Spleen (tissue), 11 donors: ENCODE measurements around the gene CEACAM18. TPM values are rescaled to one million over a fixed set of nuclear protein-coding genes. Genes with fewer than 3 reads are reported as not detected.

Experiments used
- DNase-seq: peaks from one replicate; pipeline ENCODE4 v3.0.0-alpha.2; 2020
- H3K27ac ChIP-seq, 8 donors: fragments of 200-600 bp; sonication (generic) in 7 of 8; 1 replicate in 4 of 8; 2 replicates in 4 of 8; pipeline versions ENCODE4 v1.5.0 to v1.8.0; 2016 to 2021; ENCODE audit warnings: inconsistent platforms in 4 of 8, mild to moderate bottlenecking in 4 of 8, moderate library complexity in 1 of 8
- H3K27me3 ChIP-seq, 7 donors: fragments of 200-600 bp; sonication (generic) in 6 of 7; replicated peaks in 1 of 7; 1 replicate in 4 of 7; 2 replicates in 3 of 7; pipeline versions ENCODE4 v1.5.0 to v1.8.0; 2016 to 2021; ENCODE audit warnings: inconsistent platforms in 3 of 7, mild to moderate bottlenecking in 1 of 7
- H3K36me3 ChIP-seq, 6 donors: fragments of 200-600 bp; sonication (generic) in 5 of 6; 1 replicate in 4 of 6; 2 replicates in 2 of 6; pipeline versions ENCODE4 v1.5.0 to v1.8.0; 2016 to 2021; ENCODE audit warnings: inconsistent platforms in 2 of 6
- H3K4me1 ChIP-seq, 6 donors: fragments of 200-600 bp; sonication (generic) in 5 of 6; 1 replicate in 3 of 6; 2 replicates in 3 of 6; pipeline versions ENCODE4 v1.5.0 to v1.8.0; 2016 to 2021; ENCODE audit warnings: inconsistent platforms in 3 of 6
- H3K4me3 ChIP-seq, 8 donors: fragments of 200-600 bp; sonication (generic) in 7 of 8; 1 replicate in 4 of 8; 2 replicates in 4 of 8; pipeline versions ENCODE4 v1.5.0 to v1.8.0; 2016 to 2021; ENCODE audit warnings: inconsistent platforms in 4 of 8, mild to moderate bottlenecking in 4 of 8, moderate library complexity in 2 of 8
- H3K9me3 ChIP-seq, 8 donors: fragments of 200-600 bp; sonication (generic) in 7 of 8; 1 replicate in 4 of 8; 2 replicates in 4 of 8; pipeline versions ENCODE4 v1.5.0 to v1.8.0; 2016 to 2021; ENCODE audit warnings: inconsistent platforms in 4 of 8
- POLR2A ChIP-seq, 3 donors: fragments of 450-650 bp; IDR thresholded peaks; one replicate each; pipeline ENCODE4 v1.5.1; 2017; ENCODE audit warnings: antibody characterized with exemption in 3 of 3, mild to moderate bottlenecking in 1 of 3
- POLR2AphosphoS5 ChIP-seq, 3 donors: sonication (generic); formaldehyde crosslinking; IDR thresholded peaks; one replicate each; pipeline ENCODE4 v1.5.1; 2017; ENCODE audit warnings: antibody characterized with exemption in 3 of 3
- WGBS, 5 donors: extraction: QIAGEN DNeasy Blood & Tissue Kit in 3 of 5; methylation state at CpG; one replicate each; pipeline versions ENCODE4 v1.1.5 to v1.1.7; 2013 to 2018; 5-methylcytosine and 5-hydroxymethylcytosine counted together
- intact Hi-C: fragments of 100-400 bp; cut with DNase I; formaldehyde crosslinking; loops from one replicate; pipeline ENCODE4 v1.15.0; 2023; ENCODE audit warnings: low total_unique reads
- polyA plus RNA-seq, 3 donors: library from polyadenylated mRNA; stranded (reverse); fragments of 200-250 nt; gene quantifications; one replicate each; pipeline ENCODE4 v1.2.1, GENCODE V29; 2013
- total RNA-seq, 7 donors: library from RNA; depleted of rRNA in 3 of 7; stranded (reverse); fragments of >200 nt in 3 of 7; fragmentation: NEBNext Ultra II Directional in 4 of 7; extraction: Animal tissue kit (Norgen Biotek cat#: 25700) in 4 of 7; gene quantifications; one replicate each; pipeline versions ENCODE4 v1.1.0 to v1.2.1, GENCODE V29; 2016 to 2021
- TF ChIP-seq, protein P1 (sequence below), 11 experiments: fragments of 200-600 bp in 7 of 11; fragments of 450-650 bp in 4 of 11; sonication (generic) in 4 of 11; IDR thresholded peaks in 8 of 11; conservative IDR thresholded peaks in 3 of 11; 1 replicate in 7 of 11; 2 replicates in 4 of 11; pipeline versions ENCODE4 v1.4.0 to v1.8.0; 2016 to 2021; ENCODE audit warnings: antibody characterized with exemption in 11 of 11, inconsistent platforms in 4 of 11, mild to moderate bottlenecking in 1 of 11
- donor health status: healthy with polysubstance abuse.
- donor health status: DM: no; HTN: no; CAD: no; lungs with moderate emphysema.
- donor health status: DM: no; HTN: no; CAD: no.
- donor health status: Bipolar disorder and iron deficiency.
- donor health status: healthy.
- donor health status: DM: no; HTN: no; CAD: no.
- donor health status: DM: yes; HTN: yes; CAD: no.

The CEACAM18 gene
- total and polyA plus RNA-seq, 10 donors: not detected

- H3K4me1 ChIP-seq: peaks cover 0 to 40% (median 14%) of the 10 kb centered on the region in 6 donors
- H3K27me3 ChIP-seq: peaks cover 0 to 76% (median 18%) of the 10 kb centered on the region in 7 donors
- DNase-seq: peak; percentile 31
- H3K27ac ChIP-seq: no peak overlapping the region
- intact Hi-C loops: no loop called here
- H3K4me3 ChIP-seq: no peak overlapping the region
- no peak for TF ChIP-seq POLR2A (IDR thresholded peaks at IDR 0.05)
- TF ChIP-seq POLR2AphosphoS5 (IDR thresholded peaks at IDR 0.05): no peak
- TF ChIP-seq, protein P1, sequence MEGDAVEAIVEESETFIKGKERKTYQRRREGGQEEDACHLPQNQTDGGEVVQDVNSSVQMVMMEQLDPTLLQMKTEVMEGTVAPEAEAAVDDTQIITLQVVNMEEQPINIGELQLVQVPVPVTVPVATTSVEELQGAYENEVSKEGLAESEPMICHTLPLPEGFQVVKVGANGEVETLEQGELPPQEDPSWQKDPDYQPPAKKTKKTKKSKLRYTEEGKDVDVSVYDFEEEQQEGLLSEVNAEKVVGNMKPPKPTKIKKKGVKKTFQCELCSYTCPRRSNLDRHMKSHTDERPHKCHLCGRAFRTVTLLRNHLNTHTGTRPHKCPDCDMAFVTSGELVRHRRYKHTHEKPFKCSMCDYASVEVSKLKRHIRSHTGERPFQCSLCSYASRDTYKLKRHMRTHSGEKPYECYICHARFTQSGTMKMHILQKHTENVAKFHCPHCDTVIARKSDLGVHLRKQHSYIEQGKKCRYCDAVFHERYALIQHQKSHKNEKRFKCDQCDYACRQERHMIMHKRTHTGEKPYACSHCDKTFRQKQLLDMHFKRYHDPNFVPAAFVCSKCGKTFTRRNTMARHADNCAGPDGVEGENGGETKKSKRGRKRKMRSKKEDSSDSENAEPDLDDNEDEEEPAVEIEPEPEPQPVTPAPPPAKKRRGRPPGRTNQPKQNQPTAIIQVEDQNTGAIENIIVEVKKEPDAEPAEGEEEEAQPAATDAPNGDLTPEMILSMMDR (IDR thresholded peaks at IDR 0.05 in 8 of 11, conservative IDR thresholded peaks at IDR 0.05 in 3 of 11): no peak
- no peaks in the 10 kb centered on the region for H3K9me3 ChIP-seq
- no peaks in the 10 kb centered on the region for H3K36me3 ChIP-seq
- WGBS, 5 donors: 73 to 82% (median 80%) methylated on average over 14 of the region's 14 CpGs
These were observed 19.3 kb upstream of the CEACAM18 start for GRCh38 chr19:51458899-51459505.

DNA sequence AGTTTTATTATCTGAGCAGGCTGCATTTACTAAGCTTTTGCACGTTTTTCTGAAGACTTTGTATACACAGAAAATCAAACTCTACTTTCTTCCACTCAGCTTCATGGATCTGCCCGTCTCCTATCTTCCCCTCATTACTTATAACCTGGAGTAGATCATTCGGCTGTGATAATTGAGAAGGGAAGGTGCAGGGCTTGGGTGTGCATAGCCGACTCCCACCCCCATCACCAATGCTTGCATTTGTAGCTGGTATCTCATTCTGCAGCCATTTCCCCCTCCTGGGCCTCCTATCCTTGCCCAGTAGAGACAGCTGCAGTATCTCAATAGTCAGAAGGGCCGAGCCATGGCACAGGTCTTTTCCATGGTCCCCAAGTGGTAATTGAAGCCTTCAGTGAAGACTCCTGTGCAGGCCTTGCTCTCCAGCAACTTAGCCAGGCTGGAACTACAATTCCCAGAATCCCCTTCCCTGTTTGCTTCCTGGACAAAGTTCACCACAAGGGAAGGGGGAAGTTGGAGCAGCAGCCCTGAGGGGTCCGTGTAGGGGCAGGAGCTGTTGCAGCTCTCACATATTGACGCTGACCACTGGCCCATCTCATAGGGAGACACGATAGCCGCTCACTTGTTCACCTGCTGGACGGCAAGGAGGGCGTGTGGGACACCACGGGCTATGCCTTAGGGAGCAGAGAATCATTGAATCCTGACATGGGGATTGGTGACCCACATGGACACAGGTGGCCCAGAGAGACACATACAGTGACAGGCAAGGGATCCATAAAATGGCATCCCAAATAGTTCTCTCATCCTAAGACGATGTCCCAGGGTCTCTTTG, 18.0 kb upstream of the CEACAM18 start:
- WGBS, 5 donors: 60 to 68% (median 63%) methylated on average over 13 of the region's 13 CpGs
- H3K4me3 ChIP-seq: peak overlapping the region in 1 of 8 donors; percentile 29

DNA sequence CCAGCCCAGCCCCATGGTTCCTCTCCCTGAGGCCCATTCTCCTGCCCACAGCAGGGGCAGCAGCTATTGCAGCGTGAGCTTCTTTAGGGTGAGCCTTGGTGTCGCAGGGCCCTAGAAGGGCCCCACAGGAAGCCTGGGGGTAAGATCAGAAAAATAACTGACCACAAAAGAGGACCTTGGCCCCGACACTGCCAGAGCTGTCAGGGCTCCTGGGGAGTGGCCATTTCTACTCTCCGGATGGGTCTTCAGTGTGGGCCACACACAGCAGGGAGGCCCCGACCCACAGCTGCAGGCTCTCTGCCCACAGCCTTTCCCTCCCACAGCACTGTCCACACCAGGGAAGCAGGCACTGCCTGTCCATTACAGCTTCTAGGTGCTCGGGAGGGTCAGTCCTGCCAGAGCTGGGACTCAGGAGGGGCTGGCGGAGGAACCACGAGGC, 16.6 kb upstream of the CEACAM18 start:
- TF ChIP-seq POLR2AphosphoS5 (IDR thresholded peaks at IDR 0.05) (peak in 1 of 3 donors; percentile 25), POLR2A (IDR thresholded peaks at IDR 0.05) (no peak)
- TF ChIP-seq, protein P1 (IDR thresholded peaks at IDR 0.05 in 8 of 11, conservative IDR thresholded peaks at IDR 0.05 in 3 of 11): no peak
- no peaks in the 10 kb centered on the region for H3K9me3 ChIP-seq
- H3K27ac ChIP-seq: peak overlapping the region in 5 of 8 donors; percentile 1 to 66 (median 53)
- intact Hi-C loops: no loop called here
- peaks cover 0 to 83% (median 19%) of the 10 kb centered on the region in 7 donors for H3K27me3 ChIP-seq
- DNase-seq: peak; percentile 79
- peaks cover 0 to 45% (median 14%) of the 10 kb centered on the region in 6 donors for H3K4me1 ChIP-seq
- no peak overlapping the region for H3K4me3 ChIP-seq
- H3K36me3 ChIP-seq: no peaks in the 10 kb centered on the region
- WGBS, 5 donors: 37 to 67% (median 51%) methylated on average over 4 to 8 of the region's 8 CpGs

More for the DNA sequence above, 18.0 kb upstream of the CEACAM18 start:
- peaks cover 0 to 40% (median 14%) of the 10 kb centered on the region in 6 donors for H3K4me1 ChIP-seq
- no peaks in the 10 kb centered on the region for H3K9me3 ChIP-seq
- H3K27ac ChIP-seq: peak overlapping the region in 2 of 8 donors; percentile 28 to 66
- peaks cover 0 to 81% (median 19%) of the 10 kb centered on the region in 7 donors for H3K27me3 ChIP-seq
- no peaks in the 10 kb centered on the region for H3K36me3 ChIP-seq
- peak; percentile 61 for DNase-seq
- intact Hi-C loops: no loop called here
- TF ChIP-seq, protein P1 (IDR thresholded peaks at IDR 0.05 in 8 of 11, conservative IDR thresholded peaks at IDR 0.05 in 3 of 11): no peak
- peak in 2 of 3 donors; percentile 57 to 58 for TF ChIP-seq POLR2AphosphoS5 (IDR thresholded peaks at IDR 0.05)

GRCh38 chr19:51462276-51462675, 16.1 kb upstream of the CEACAM18 start:
- WGBS, 5 donors: 75 to 85% (median 80%) methylated on average over 5 to 7 of the region's 7 CpGs
- Histone ChIP-seq H3K9me3 (no peaks in the 10 kb centered on the region), H3K4me1 (peaks cover 0 to 51% (median 14%) of the 10 kb centered on the region in 6 donors), H3K4me3 (no peak overlapping the region), H3K27ac (peak overlapping the region in 4 of 8 donors; percentile 1 to 66 (median 56)), H3K27me3 (peaks cover 0 to 79% (median 19%) of the 10 kb centered on the region in 7 donors), H3K36me3 (no peaks in the 10 kb centered on the region)
- peak; percentile 59 for DNase-seq
- intact Hi-C loops: no loop called here
- TF ChIP-seq POLR2A (IDR thresholded peaks at IDR 0.05): no peak
- TF ChIP-seq, protein P1 (IDR thresholded peaks at IDR 0.05 in 8 of 11, conservative IDR thresholded peaks at IDR 0.05 in 3 of 11): no peak
- TF ChIP-seq POLR2AphosphoS5 (IDR thresholded peaks at IDR 0.05): no peak
